Small intestine (tissue), 7 donors: ENCODE results near the gene GLCCI1. TPM values are rescaled to one million over a fixed set of nuclear protein-coding genes. Genes with fewer than 3 reads are reported as not detected.

Source experiments
- DNase-seq, 2 donors: peaks; one replicate each; pipeline versions ENCODE4 v3.0.0 to v3.0.0-alpha.2; 2013
- FAIRE-seq: peaks from 2 replicates; lab custom pipeline; 2012; peaks lifted over from hg19 to GRCh38; lab: Jason Lieb, UNC
- H3K27ac ChIP-seq, 3 donors: one replicate each; pipeline ENCODE4 v1.5.1; 2013; ENCODE audit warnings: low read length in 2 of 3, mild to moderate bottlenecking in 2 of 3, control low read depth in 1 of 3, inconsistent platforms in 1 of 3, low read depth in 1 of 3, moderate library complexity in 1 of 3
- H3K27me3 ChIP-seq, 3 donors: one replicate each; pipeline ENCODE4 v1.6.1; 2013; ENCODE audit warnings: low read length in 3 of 3, inconsistent platforms in 1 of 3; ENCODE audit not compliant: control insufficient read depth in 3 of 3, insufficient read depth in 3 of 3
- H3K36me3 ChIP-seq, 3 donors: one replicate each; pipeline ENCODE4 v1.6.1; 2013; ENCODE audit warnings: low read length in 3 of 3, inconsistent platforms in 1 of 3, low read depth in 1 of 3, mild to moderate bottlenecking in 1 of 3, moderate library complexity in 1 of 3; ENCODE audit not compliant: control insufficient read depth in 3 of 3, insufficient read depth in 2 of 3
- H3K4me1 ChIP-seq, 3 donors: one replicate each; pipeline ENCODE4 v1.6.1; 2013; ENCODE audit warnings: low read length in 2 of 3, inconsistent platforms in 1 of 3, low read depth in 1 of 3, mild to moderate bottlenecking in 1 of 3, moderate library complexity in 1 of 3; ENCODE audit not compliant: control insufficient read depth in 3 of 3, insufficient read depth in 2 of 3
- H3K4me3 ChIP-seq, 3 donors: one replicate each; pipeline ENCODE4 v1.5.1; 2013; ENCODE audit warnings: low read length in 3 of 3, control low read depth in 1 of 3, inconsistent platforms in 1 of 3, low read depth in 1 of 3, mild to moderate bottlenecking in 1 of 3, moderate library complexity in 1 of 3
- H3K9me3 ChIP-seq, 2 donors: one replicate each; pipeline ENCODE4 v1.6.1; 2013; ENCODE audit warnings: low read depth in 1 of 2, low read length in 1 of 2; ENCODE audit not compliant: control insufficient read depth in 2 of 2, insufficient read depth in 1 of 2
- WGBS, 3 donors: extraction: QIAGEN DNeasy Blood & Tissue Kit; methylation state at CpG; one replicate each; pipeline ENCODE4 v1.1.7; 2013; 5-methylcytosine and 5-hydroxymethylcytosine counted together
- polyA plus RNA-seq, 4 donors: library from polyadenylated mRNA; stranded (reverse) in 3 of 4; unstranded in 1 of 4; fragments of 200-250 nt in 3 of 4; fragments of 120-200 nt in 1 of 4; gene quantifications; one replicate each; pipeline versions ENCODE4 v1.2.1 to v1.2.3, GENCODE V29; 2013
- donor health status: healthy with polysubstance abuse.
- donor health status: control.
- donor health status: control.
- donor health status: Bipolar disorder and iron deficiency.
- donor health status: healthy.

The GLCCI1 gene
- polyA plus RNA-seq, 4 donors, result 2.7 to 11.6 (median 5.0) TPM

DNA sequence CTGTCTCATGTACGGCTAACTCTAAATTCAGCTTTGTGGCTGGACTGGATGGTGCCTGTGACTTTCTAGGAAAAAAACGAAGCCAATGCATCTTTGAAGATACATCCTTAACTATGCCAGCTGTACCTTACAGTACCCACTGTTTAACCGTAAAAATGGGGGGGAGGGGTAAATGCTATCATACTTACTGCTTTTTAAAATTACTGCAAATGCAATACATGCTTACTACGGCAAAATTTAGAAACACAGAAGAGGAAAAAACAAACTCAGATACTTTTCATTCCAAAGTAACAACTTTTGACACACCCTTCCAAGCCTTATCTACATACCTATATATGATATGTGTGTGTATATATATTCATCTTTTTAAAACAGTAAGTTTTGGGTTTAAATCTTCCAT lies 20.4 kb upstream of the GLCCI1 start:
- H3K9me3 ChIP-seq, result peaks cover 0 to 4% of the 10 kb centered on the region in 2 donors
- H3K27ac ChIP-seq, result no peak overlapping the region
- no peaks in the 10 kb centered on the region for H3K36me3 ChIP-seq
- DNase-seq, result no peak
- no peaks in the 10 kb centered on the region for H3K27me3 ChIP-seq
- H3K4me1 ChIP-seq, result peaks cover 0 to 8% (median 0%) of the 10 kb centered on the region in 3 donors
- no peak overlapping the region for H3K4me3 ChIP-seq
- no peak for FAIRE-seq
- 75 to 94% (median 91%) methylated on average over 4 of the region's 4 CpGs for WGBS, 3 donors

DNA sequence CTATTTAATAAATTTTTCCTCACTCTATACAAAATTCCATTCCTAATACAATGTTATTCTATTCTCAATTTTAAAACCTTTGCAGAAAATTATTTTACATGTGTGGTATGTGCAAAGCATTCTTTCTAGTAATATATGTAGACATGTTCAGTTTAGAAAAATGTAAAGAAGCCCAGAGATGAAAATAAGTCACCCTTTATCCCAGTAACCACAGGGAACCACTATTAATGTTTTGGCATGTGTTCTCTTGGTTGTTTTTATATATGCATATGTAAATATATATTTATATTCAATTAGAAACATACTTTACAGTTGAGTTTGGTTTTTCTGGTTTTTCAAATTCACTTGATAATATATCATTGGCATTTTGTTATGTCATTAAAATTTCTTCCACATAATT lies 14.8 kb upstream of the GLCCI1 start:
- H3K4me3 ChIP-seq, result no peak overlapping the region
- no peak overlapping the region for H3K27ac ChIP-seq
- H3K9me3 ChIP-seq, result peaks cover 0 to 4% of the 10 kb centered on the region in 2 donors
- H3K36me3 ChIP-seq, result no peaks in the 10 kb centered on the region
- H3K4me1 ChIP-seq, result peaks cover 0 to 8% (median 0%) of the 10 kb centered on the region in 3 donors
- H3K27me3 ChIP-seq, result no peaks in the 10 kb centered on the region
- FAIRE-seq (no peak), DNase-seq (no peak)

DNA sequence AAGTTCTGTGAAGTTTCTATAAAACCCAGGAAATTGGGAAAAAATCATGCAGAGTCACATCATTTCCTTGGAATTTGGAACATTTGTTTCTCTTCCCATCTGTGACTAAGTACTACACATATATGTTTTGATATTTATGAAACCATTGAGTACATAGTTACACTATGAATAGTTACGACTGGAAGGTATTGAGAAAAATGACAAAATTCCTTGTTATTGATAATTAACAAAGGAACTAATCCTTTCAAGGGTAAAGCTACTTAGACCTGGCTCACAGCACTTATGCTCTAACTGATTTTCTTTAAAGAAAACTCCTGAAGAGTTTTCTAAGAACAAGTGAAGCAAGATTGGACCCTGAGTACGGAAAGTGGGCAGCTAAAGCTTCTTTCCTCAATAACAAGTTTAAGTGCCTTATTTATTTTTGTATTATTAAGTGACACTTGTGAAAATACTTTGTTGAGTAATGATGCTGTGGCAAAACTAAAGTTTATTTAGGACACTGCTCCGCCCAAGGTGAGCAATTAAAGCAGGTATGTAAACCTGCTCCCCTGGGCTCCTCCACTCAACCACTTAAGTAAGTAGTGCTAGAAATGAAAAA lies 12.0 kb upstream of the GLCCI1 start:
- DNase-seq, result no peak
- no peaks in the 10 kb centered on the region for H3K4me1 ChIP-seq
- H3K27ac ChIP-seq, result no peak overlapping the region
- 74 to 93% (median 75%) methylated on average over 3 of the region's 3 CpGs for WGBS, 3 donors
- no peak overlapping the region for H3K4me3 ChIP-seq
- no peak for FAIRE-seq
- no peaks in the 10 kb centered on the region for H3K36me3 ChIP-seq
- no peaks in the 10 kb centered on the region for H3K9me3 ChIP-seq
- no peaks in the 10 kb centered on the region for H3K27me3 ChIP-seq

DNA sequence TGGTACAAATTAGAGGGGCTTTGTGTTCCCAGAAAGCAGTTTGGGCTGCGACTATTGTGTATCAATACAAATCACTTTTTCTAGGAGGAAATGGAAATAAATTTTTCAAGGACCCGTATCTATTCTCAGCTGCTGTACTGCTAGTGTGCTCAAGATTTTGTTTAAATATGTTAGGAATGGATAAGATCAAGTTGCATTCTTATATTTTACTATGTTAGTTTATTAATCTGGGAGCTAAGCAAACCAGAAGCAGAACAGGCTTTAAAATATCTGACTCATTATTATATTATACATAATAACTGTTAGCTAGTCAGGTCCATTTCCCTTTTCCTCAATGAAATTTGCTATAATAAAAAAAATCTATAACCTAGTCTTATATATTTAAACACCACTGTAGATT lies 11.1 kb upstream of the GLCCI1 start:
- peak; percentile 65 for FAIRE-seq
- Histone ChIP-seq H3K9me3 (no peaks in the 10 kb centered on the region), H3K4me3 (no peak overlapping the region), H3K27ac (no peak overlapping the region), H3K36me3 (no peaks in the 10 kb centered on the region), H3K4me1 (no peaks in the 10 kb centered on the region), H3K27me3 (no peaks in the 10 kb centered on the region)
- no peak for DNase-seq
- 85 to 97% (median 91%) methylated on average over 2 of the region's 2 CpGs for WGBS, 3 donors

DNA sequence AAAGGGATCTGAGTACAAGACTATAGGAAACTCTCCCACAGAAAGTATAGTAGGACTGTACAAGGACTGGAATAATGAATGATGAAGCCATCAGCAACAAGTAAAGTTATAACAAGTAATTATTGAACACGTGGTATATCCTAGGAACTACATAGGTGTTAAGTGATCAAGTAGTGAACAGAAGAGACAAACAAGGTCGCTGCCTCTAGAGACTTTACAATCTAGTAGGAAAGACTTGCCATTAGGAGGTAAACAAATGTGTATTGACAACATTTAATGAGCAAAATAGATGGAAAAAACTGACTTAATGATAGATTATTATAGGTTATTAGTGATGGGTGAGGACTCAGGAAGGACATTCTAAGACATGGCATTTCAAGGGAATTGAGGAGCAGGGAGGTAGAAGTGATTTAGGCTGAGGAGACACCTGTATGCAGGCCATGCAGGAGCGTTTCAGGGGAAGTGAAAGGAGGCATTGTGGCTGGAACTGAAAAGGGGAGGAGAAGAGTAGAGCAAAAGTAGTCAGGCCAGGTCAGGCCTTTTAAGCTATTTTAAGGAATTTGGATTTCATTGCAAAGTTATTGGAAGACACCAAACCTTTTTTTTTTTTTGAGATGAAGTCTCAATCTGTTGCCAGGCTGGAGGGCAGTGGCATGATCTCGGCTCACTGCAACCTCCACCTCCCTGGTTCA lies 8.5 kb upstream of the GLCCI1 start:
- FAIRE-seq (no peak), DNase-seq (no peak)
- H3K9me3 ChIP-seq, result no peaks in the 10 kb centered on the region
- H3K27me3 ChIP-seq, result no peaks in the 10 kb centered on the region
- H3K4me3 ChIP-seq, result no peak overlapping the region
- no peaks in the 10 kb centered on the region for H3K36me3 ChIP-seq
- H3K4me1 ChIP-seq, result no peaks in the 10 kb centered on the region
- WGBS, 3 donors, result 90 to 91% (median 91%) methylated on average over 4 of the region's 4 CpGs
- no peak overlapping the region for H3K27ac ChIP-seq

DNA sequence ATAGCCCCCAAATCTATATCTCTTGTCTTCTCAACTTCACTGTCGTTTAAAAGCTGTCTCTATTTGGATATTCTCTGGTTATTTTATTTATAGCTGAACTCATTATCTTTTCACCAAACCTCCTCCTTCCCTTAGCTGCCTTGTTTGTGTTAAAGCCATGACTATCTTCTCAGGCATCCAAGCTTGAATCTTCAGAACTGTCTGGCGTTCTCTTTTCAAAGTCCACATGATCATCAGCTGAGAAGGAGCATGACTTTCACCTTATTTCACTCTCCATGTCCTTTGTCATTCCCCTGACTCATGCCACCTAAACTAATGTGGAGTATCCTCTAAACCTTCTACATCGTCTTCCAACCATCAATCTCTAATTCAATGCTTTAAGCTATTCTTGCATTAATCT lies 5.7 kb upstream of the GLCCI1 start:
- Histone ChIP-seq H3K4me1 (no peaks in the 10 kb centered on the region), H3K27me3 (no peaks in the 10 kb centered on the region), H3K36me3 (no peaks in the 10 kb centered on the region), H3K9me3 (no peaks in the 10 kb centered on the region), H3K27ac (no peak overlapping the region), H3K4me3 (no peak overlapping the region)
- 86 to 95% (median 93%) methylated on average over 3 of the region's 3 CpGs for WGBS, 3 donors
- FAIRE-seq, result no peak
- DNase-seq, result no peak

DNA sequence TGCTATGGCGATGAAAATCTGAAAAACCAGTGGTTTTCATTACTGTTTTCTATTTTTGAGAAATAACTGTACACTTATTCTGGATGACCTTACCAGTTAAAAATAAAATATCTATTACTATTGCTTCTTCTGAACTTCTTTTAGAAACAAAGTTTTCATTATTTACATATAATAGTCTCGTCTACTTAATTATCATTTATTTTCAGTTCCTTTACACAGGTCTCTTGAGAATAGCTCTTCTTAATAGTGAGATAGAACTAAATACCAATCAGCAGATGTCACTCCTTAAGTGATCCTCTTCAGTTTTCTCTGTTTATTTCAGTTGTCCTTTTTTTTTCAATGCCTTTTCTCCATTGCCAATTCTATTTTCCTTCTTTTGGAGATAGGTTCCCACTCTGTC lies 4.3 kb upstream of the GLCCI1 start:
- Histone ChIP-seq H3K4me3 (no peak overlapping the region), H3K4me1 (no peaks in the 10 kb centered on the region), H3K36me3 (no peaks in the 10 kb centered on the region), H3K27ac (no peak overlapping the region), H3K9me3 (no peaks in the 10 kb centered on the region), H3K27me3 (no peaks in the 10 kb centered on the region)
- DNase-seq, result no peak
- WGBS, 3 donors, result 81 to 94% (median 93%) methylated on average over 2 of the region's 2 CpGs
- FAIRE-seq, result no peak

DNA sequence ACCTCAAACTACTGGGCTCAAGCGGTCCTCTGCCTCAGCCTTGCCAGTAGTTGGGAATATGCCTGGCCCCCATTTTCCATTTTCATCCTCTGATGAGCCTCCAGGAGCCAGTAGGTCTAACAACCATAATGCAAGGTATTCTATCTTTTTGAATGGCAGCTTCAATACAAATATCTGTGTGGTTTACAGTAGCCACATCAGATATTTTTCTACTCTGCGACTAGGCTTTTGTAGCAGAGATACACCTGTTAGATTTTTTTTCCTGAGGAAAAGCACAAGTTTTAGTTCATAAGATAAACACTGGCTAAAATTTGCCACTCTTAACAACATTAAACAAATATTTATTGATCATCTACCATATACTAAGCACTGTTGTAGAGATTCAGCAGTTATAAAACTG lies 3.9 kb upstream of the GLCCI1 start:
- Histone ChIP-seq H3K4me3 (no peak overlapping the region), H3K36me3 (no peaks in the 10 kb centered on the region), H3K27ac (no peak overlapping the region), H3K9me3 (no peaks in the 10 kb centered on the region), H3K27me3 (no peaks in the 10 kb centered on the region), H3K4me1 (no peaks in the 10 kb centered on the region)
- WGBS, 3 donors, result 87 to 93% (median 90%) methylated on average over 2 of the region's 2 CpGs
- no peak for DNase-seq
- no peak for FAIRE-seq

DNA sequence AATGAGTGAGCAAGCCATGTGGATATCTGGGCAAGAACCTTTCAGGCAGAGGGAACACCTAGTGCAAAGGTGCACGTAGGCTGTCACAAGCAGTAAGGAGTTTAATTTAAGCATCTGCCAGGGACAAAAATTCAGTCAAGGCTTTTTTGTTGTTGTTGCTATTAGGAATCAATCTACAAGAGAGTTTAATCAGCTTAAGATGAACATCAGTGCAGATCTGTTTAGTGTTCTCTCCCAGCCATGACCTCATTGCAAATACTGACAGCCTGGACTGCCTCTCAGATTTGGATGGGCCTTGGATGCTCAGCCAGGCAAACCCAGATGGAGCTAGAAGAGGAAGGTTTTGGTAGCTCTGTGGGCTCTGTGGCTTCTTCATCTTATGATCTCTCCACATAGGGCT lies 3.3 kb upstream of the GLCCI1 start:
- Histone ChIP-seq H3K4me3 (no peak overlapping the region), H3K9me3 (no peaks in the 10 kb centered on the region), H3K27me3 (no peaks in the 10 kb centered on the region), H3K36me3 (no peaks in the 10 kb centered on the region), H3K27ac (no peak overlapping the region), H3K4me1 (no peaks in the 10 kb centered on the region)
- DNase-seq (no peak), FAIRE-seq (no peak)
- 91 to 100% (median 95%) methylated on average over 1 of the region's 1 CpG for WGBS, 3 donors
